Gastrocnemius medialis (tissue), 4 donors: Measurements from ENCODE around the gene ASS1.

ENCODE experiments used
- POLR2A ChIP-seq, 2 donors: fragments of 450-650 bp; IDR thresholded peaks; one replicate each; pipeline ENCODE4 v1.6.1; 2017; ENCODE audit warnings: antibody characterized with exemption in 2 of 2, mild to moderate bottlenecking in 2 of 2, moderate library complexity in 2 of 2
- TF ChIP-seq, protein P1 (sequence below), 5 experiments: fragments of 450-650 bp in 3 of 5; fragments of 200-600 bp in 2 of 5; sonication (generic) in 2 of 5; IDR thresholded peaks in 4 of 5; conservative IDR thresholded peaks in 1 of 5; 1 replicate in 4 of 5; 2 replicates in 1 of 5; pipeline ENCODE4 v1.5.1; 2016 to 2019; ENCODE audit warnings: antibody characterized with exemption in 5 of 5, mild to moderate bottlenecking in 3 of 5, moderate library complexity in 3 of 5

GRCh38 chr9:130452835-130453234, 8.1 kb downstream of the ASS1 start:
- TF ChIP-seq, protein P1, sequence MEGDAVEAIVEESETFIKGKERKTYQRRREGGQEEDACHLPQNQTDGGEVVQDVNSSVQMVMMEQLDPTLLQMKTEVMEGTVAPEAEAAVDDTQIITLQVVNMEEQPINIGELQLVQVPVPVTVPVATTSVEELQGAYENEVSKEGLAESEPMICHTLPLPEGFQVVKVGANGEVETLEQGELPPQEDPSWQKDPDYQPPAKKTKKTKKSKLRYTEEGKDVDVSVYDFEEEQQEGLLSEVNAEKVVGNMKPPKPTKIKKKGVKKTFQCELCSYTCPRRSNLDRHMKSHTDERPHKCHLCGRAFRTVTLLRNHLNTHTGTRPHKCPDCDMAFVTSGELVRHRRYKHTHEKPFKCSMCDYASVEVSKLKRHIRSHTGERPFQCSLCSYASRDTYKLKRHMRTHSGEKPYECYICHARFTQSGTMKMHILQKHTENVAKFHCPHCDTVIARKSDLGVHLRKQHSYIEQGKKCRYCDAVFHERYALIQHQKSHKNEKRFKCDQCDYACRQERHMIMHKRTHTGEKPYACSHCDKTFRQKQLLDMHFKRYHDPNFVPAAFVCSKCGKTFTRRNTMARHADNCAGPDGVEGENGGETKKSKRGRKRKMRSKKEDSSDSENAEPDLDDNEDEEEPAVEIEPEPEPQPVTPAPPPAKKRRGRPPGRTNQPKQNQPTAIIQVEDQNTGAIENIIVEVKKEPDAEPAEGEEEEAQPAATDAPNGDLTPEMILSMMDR (IDR thresholded peaks at IDR 0.05 in 4 of 5, conservative IDR thresholded peaks at IDR 0.05 in 1 of 5) = no peak
- TF ChIP-seq POLR2A (IDR thresholded peaks at IDR 0.05) = no peak
